HG02763 (cell line): Measurements from ENCODE around the gene ETS1.
"Not testable (repeated sequence)": the region's sequence is repeated elsewhere in the genome, so short reads cannot be mapped to it uniquely, and the experiment has no call there.

ENCODE experiments used
- ATAC-seq: cut with Tn5 transposase; IDR thresholded peaks from one replicate; pipeline ENCODE4 v1.9.1; 2021; ENCODE audit warnings: mild to moderate bottlenecking, moderate library complexity; ENCODE audit not compliant: unreplicated experiment

ETS1 gene

GRCh38 chr11:128467610-128468041 lies 119.7 kb downstream of the ETS1 start:
- ATAC-seq: no peak

- ATAC-seq: no peak
Measured at GRCh38 chr11:128467041-128467440, 120.3 kb downstream of the ETS1 start.

GRCh38 chr11:128465946-128466705 lies 121.2 kb downstream of the ETS1 start:
- no peak for ATAC-seq

GRCh38 chr11:128465531-128465930 lies 121.8 kb downstream of the ETS1 start:
- ATAC-seq: no peak

- ATAC-seq: no peak
Measured at GRCh38 chr11:128464878-128465450, 122.4 kb downstream of the ETS1 start.

GRCh38 chr11:128463979-128464378 lies 123.4 kb downstream of the ETS1 start:
- ATAC-seq: no peak

- ATAC-seq: no peak
Measured at GRCh38 chr11:128463371-128463829, 124.0 kb downstream of the ETS1 start.

- ATAC-seq: no peak
Measured at GRCh38 chr11:128462922-128463321, 124.4 kb downstream of the ETS1 start.

- no peak for ATAC-seq
Measured at GRCh38 chr11:128462189-128462588, 125.2 kb downstream of the ETS1 start.

- no peak for ATAC-seq
Measured at GRCh38 chr11:128458321-128458720, 129.0 kb downstream of the ETS1 start.

GRCh38 chr11:128457874-128458273 lies 129.5 kb downstream of the ETS1 start:
- no peak for ATAC-seq

GRCh38 chr11:128456566-128457268 lies 130.6 kb downstream of the ETS1 start:
- no peak for ATAC-seq

GRCh38 chr11:128455766-128456165 lies 131.6 kb downstream of the ETS1 start:
- ATAC-seq: no peak

GRCh38 chr11:128453444-128454336 lies 133.7 kb downstream of the ETS1 start:
- ATAC-seq: no peak

- ATAC-seq: no peak
Measured at GRCh38 chr11:128451652-128452470, 135.5 kb downstream of the ETS1 start.

- ATAC-seq: no peak
Measured at GRCh38 chr11:128450882-128451651, 136.3 kb downstream of the ETS1 start.

- not testable (repeated sequence) for ATAC-seq
Measured at GRCh38 chr11:128450425-128450824, 136.9 kb downstream of the ETS1 start.

GRCh38 chr11:128448981-128449713 lies 138.2 kb downstream of the ETS1 start:
- ATAC-seq: no peak
